AG04449 (cell line): ENCODE measurements around the gene NAALADL2.
A peak's percentile ranks its signal among the peaks of the same experiment; 100 is the strongest.

Source experiments
- CTCF ChIA-PET: fragments of 350-600 bp; formaldehyde crosslinking; extraction: SDS; loops from one replicate; lab custom pipeline; 2021; ENCODE audit warnings: antibody characterized with exemption; lab: Yijun Ruan, JAX
- POLR2A ChIA-PET: fragments of 400-600, 350-600 bp; formaldehyde crosslinking; extraction: SDS; loops from one replicate; lab custom pipeline; 2020; ENCODE audit warnings: antibody characterized with exemption, inconsistent platforms; lab: Yijun Ruan, JAX
- DNase-seq: peaks from one replicate; pipeline ENCODE4 v3.0.0-alpha.2; 2010; ENCODE audit warnings: low read depth, low spot score
- H3K4me3 ChIP-seq: 2 replicates; pipeline ENCODE4 v1.5.1; 2011; ENCODE audit warnings: low read depth, mild to moderate bottlenecking, control low read depth, low read length
- CTCF ChIP-seq: IDR thresholded peaks from one replicate; pipeline ENCODE4 v1.5.1; 2011; ENCODE audit warnings: mild to moderate bottlenecking, moderate library complexity, low read length, control low read depth, inconsistent platforms; ENCODE audit not compliant: insufficient read depth; ENCODE audit errors: missing control alignments

Gene NAALADL2

DNA sequence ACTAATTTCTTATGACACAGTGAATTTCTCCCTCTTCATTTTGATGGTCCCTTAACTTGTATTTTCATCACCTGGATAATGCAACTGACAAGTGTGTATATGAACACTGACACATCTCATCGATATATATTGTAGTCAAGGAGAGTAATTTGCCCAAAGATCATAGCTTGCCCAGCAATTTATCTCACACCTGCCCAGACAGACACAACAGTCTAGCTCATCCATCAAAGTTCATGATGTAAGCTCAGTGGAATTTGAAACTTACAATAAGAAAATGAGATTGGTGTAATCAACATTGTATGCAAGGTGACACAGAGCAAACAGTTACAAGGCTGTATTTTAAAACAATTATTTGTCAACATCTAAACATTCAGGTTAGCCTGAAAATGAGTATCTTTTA lies 805.8 kb downstream of the NAALADL2 start:
- no peak for DNase-seq
- POLR2A ChIA-PET: no interaction called here
- CTCF ChIA-PET: no interaction called here
- TF ChIP-seq CTCF: no peak
- H3K4me3 ChIP-seq: no peak overlapping the region

- no peak for DNase-seq
- POLR2A ChIA-PET: no interaction called here
- TF ChIP-seq CTCF: no peak
- CTCF ChIA-PET: no interaction called here
- no peak overlapping the region for H3K4me3 ChIP-seq
Observed at GRCh38 chr3:175668300-175668699, 809.2 kb downstream of the NAALADL2 start.

DNA sequence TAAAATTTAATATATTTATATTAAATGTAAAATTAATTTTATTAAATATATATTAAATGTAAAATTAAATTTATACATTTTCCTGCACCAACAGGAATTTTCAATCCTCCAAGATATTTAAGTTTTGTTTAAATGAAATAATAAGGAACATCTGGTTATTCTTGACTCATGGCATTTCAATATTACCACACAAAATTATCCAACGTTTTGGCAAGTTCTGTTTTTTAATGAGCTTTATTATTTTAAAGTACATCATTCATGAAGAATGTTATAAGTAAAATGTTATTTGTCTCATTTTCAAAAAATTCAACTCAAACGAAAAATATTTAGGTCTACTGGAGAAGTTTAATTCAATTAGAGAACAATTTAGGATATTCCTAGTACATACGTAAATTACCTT lies 811.4 kb downstream of the NAALADL2 start:
- no peak overlapping the region for H3K4me3 ChIP-seq
- ChIA-PET CTCF (no interaction called here), POLR2A (no interaction called here)
- DNase-seq: peak; percentile 40
- no peak for TF ChIP-seq CTCF

DNA sequence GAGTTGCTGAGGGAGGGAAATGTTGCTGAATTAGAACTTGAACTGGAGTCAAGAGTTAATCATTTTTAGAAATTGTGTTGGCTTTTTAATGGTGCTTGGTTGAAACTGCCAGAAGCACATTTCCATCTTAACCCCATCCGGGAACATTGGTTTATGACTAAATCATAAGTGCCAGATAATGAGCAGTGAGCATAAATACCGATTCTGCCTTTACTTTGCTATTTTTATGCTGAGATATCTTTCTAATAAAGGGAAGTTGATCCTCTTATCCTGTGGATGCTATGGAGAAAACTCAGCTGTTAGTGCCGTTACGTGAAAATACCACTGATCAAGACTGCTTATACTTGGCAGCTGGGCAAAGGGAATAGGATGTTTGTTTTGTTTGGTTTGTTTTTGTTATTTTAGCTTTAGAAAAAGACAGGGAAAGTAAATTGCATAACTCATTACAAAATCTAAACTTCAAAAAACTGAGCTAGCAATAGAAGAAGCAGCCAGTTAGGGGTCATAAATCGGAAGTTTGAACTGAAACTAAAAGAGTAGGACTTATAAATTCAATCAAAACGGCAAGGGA lies 813.1 kb downstream of the NAALADL2 start:
- POLR2A ChIA-PET: no interaction called here
- no peak for TF ChIP-seq CTCF
- no peak overlapping the region for H3K4me3 ChIP-seq
- CTCF ChIA-PET: no interaction called here
- no peak for DNase-seq

DNA sequence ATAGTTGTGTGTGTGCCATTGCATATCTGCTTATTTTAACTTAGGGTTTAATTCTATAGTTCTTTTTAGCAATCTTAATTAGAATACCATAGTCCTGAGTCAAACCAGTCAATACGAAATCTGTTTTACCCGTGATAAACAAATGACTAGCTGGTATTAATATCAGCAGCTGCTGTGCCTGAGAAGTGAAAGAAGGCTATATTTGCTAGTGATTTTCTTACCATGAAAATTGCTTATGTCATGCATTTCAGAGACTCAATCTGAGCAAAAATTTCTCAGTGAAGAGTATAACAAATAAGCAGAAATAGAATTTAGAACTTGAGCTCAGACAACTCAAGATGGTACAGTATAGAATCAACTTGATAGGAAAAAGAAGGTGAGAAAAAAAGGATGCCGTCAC lies 820.4 kb downstream of the NAALADL2 start:
- TF ChIP-seq CTCF: no peak
- ChIA-PET CTCF (no interaction called here), POLR2A (no interaction called here)
- H3K4me3 ChIP-seq: no peak overlapping the region
- DNase-seq: no peak

DNA sequence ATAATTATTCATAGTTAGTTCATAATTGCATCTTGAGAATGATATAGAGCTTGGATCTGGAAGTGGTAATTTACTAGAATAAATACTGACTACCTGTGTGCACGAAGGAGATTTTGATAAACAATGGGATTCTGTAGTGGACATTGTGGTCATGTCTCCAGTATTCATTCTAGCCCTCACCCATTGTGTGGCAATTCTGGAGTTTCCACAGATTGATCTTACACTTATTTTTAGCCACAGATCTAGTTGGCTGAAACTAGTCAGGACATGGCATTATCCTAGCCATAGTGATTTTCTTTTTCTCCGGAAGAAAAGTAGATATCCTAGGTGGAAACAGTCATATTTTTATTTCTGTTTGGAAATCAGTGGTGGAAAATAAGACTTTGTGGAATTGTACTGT lies 833.1 kb downstream of the NAALADL2 start:
- no peak for TF ChIP-seq CTCF
- no peak for DNase-seq
- H3K4me3 ChIP-seq: no peak overlapping the region
- ChIA-PET CTCF (no interaction called here), POLR2A (no interaction called here)
